ENCODE measurements around the gene GPC5.
"Not testable (repeated sequence)": the region's sequence is repeated elsewhere in the genome, so short reads cannot be mapped to it uniquely, and the experiment has no call there.

GPC5 gene

GRCh38 chr13:91649456-91649855, 251.0 kb downstream of the GPC5 start:
- DNase-seq (ENCODE audit: low read depth), result no peak

GRCh38 chr13:91652404-91653301, 254.2 kb downstream of the GPC5 start:
- no peak for DNase-seq (ENCODE audit: low read depth)

DNA sequence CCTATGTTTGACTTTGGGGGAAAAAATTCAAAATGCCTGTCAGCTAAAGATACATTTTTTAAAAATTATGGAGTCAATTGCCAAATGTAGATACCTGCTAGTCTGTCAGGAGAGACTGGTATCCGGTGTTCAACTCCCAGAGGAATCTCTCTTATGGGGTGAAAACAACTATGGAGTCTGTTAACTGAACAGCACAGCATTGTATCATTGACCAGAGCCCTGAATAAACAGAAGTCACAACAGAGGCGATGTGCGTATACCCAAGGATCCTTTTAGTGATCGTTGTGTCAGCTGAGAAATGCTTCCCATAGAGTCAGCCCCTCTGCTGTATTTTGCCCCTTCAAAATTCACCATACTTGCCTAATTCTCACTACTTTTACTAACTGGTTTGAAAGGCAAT, 257.3 kb downstream of the GPC5 start:
- no peak for DNase-seq (ENCODE audit: low read depth)

- no peak for DNase-seq (ENCODE audit: low read depth)
These were observed 258.9 kb downstream of the GPC5 start for GRCh38 chr13:91657283-91657682.

DNA sequence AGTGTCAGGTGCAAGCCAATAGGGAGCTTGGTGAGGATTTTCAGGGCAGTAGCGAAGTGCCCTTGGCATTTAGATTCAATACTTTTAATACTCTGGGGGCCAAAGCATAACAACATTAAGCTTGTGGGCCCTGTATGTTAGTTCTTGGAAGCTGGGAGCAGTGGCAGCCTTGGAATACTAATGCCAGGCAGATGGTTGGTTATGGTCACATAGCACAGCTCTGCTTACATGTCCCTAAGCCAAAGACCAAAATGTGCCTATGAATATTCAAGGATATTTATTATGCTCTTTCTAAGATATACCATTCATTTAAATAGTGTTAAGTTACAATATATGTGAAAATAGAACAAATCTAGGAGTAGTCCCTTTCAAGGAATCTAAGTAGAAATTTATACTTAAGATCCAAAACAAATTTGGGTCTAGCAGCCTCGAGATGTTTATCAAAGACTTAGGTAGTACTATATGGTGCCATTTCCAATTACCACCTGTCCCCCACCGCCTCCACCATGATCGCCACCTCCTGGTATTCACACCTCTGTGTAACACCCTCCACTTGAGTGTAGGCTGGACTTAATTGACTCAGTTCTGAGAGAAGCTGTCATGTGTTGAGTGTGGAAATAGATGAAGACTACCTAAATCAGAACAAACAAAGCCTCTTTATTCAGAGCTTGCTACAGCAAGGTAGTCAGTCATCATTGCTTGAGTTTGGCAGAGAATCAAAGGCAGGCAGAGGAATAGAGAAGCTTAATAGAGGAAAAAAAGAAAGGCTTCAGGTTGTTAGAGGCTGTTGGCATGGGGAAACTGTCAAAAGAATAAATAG, 261.0 kb downstream of the GPC5 start:
- no peak for DNase-seq (ENCODE audit: low read depth)

DNA sequence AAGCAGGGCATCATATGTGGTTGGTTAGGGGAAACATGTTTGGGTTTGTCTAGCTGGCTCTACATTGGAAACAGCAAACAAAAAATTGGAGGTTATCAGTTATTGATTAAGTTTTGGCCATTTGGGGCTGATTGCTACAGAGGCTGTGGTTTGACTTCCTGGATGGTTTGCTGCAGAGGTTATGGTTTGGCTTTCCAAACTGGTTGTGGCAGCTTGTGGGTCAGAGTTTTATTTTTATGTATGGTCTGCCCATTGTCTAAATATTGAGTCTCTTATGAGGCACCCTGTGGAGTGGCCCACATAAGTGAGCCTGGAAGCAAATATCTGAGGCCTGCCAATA, 261.6 kb downstream of the GPC5 start:
- DNase-seq (ENCODE audit: low read depth), result no peak

DNA sequence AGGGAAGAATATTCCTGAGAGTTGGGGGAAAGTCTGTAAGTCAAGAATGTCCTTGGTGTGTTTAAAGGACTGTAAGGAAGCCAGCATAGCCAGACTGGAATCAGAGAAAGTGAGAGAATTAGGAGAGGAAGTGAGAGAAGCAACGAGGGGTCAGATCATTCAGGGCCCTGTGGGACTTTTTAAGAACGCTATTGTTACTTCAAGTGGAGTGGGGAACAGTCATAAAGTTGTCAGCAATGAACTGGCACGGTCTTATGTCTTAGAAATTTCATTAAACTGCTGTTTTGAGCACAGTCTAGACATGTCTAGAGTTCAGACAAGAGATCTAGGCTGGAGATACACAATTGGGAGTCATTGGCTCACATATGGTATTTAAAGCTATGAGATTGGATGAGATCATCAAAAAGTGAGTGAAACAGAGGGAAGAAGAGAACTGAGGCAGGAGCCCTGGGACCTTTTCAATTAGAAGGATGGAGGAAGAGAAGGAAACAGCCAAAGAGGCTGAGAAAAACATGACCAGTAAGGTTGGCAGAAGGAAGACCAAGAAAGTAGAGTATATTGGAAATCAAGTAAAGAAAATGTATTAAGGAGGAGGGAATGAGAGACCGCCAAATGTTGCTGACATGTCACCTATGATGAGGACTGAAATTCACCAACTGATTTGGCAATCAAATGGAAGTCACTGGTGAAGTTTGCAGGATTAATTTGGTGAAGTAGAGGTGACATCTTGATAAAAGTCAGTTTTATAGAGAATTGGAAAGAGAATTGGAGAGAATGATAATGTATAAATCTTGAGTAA, 263.5 kb downstream of the GPC5 start:
- DNase-seq (ENCODE audit: low read depth), result no peak

DNA sequence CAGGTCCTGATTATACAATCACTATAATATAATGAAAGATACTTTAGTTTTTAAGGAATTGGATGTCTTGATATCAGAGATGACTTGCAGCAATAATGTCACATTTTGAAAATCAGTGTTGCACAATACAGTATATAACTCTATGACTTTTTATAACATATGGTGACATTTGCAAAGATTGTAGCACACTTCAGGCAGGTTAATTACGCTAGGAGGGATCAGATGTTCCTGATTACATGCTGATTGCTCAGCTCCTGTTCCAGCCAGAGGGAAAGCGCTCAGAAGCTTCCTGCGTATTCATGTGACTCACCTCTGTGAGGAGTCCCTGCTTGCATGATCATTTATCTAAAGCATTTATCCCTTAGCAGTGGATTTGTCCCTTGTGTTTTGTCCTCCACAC, 265.6 kb downstream of the GPC5 start:
- DNase-seq (ENCODE audit: low read depth), result no peak

GRCh38 chr13:91667486-91667885, 269.1 kb downstream of the GPC5 start:
- no peak for DNase-seq (ENCODE audit: low read depth)

DNA sequence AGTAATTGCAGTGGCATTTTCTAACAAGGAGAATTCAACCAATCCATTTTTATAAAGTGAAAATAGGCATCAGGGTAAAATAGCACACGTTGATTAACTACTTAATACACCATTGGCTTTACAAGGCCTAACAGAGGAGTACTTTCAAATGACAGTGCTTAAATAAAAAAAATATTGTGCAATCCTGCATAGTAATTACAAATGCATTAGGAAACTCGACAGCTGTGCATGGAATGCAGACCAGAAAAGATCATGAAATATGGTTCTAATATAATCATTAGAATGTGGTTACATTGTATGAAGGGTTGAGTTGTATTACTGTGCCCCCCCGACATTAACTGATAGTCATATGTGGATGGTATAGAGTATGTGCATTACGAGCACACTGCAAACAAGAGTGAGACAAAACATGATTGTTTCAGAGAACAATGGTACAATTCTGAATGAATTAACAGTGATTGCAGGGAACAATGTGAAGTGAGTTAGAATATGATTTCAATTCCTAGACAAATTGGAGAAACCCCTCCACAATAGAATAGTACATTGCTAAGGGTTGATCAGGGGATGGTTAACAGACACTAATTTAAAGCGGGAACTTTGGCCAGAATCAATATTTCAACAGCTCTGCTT, 270.6 kb downstream of the GPC5 start:
- no peak for DNase-seq (ENCODE audit: low read depth)

GRCh38 chr13:91674347-91674746, 275.9 kb downstream of the GPC5 start:
- not testable (repeated sequence) for DNase-seq (ENCODE audit: low read depth)

DNA sequence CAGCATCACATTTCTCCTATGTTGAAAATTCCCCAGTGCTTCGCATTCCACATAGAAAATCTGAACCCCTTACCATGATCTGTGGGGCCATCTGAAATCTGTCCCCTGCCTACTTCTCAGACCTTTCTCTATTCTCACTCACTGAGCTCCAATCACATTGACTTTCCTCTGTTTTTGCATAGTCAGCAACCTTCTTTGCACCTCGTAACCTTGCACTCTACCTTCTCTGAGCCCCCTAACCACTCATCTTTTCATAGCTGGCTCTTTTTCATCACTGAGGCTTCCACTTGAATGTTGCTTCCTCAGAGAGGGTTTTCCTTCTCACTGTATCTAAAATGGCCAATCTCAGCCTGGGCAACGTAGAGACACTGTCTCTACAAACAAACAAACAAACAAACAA, 286.3 kb downstream of the GPC5 start:
- no peak for DNase-seq (ENCODE audit: low read depth)

GRCh38 chr13:91690944-91691343, 292.5 kb downstream of the GPC5 start:
- DNase-seq (ENCODE audit: low read depth), result no peak

DNA sequence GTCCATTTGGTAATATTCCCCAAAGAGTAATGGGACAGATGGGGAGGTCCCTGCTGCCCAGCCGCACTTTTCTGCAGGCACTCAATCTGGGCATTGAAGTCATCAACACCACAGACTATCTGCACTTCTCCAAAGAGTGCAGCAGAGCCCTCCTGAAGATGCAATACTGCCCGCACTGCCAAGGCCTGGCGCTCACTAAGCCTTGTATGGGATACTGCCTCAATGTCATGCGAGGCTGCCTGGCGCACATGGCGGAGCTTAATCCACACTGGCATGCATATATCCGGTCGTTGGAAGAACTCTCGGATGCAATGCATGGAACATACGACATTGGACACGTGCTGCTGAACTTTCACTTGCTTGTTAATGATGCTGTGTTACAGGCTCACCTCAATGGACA, 295.0 kb downstream of the GPC5 start:
- no peak for DNase-seq (ENCODE audit: low read depth)

- DNase-seq (ENCODE audit: low read depth), result no peak
These were observed 299.9 kb downstream of the GPC5 start for GRCh38 chr13:91698308-91698707.

DNA sequence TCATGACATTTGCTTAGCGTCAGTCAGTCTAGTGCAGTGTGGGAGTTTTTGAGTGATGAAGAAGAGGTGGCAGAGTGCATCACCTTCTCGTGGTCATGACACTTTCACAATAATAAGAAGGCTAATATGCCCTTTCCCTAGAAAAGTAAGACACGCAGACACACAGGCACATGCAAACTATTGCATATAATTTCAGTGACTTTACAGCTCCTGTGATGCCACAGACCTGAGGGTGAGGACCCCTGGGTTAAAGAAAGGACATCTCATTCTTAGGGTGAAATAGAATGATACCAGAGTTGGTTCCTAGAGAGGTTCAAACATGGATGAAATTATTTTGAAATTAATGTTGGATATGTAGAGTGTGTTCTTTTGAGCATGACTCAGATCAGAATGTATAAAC, 300.3 kb downstream of the GPC5 start:
- no peak for DNase-seq (ENCODE audit: low read depth)

DNA sequence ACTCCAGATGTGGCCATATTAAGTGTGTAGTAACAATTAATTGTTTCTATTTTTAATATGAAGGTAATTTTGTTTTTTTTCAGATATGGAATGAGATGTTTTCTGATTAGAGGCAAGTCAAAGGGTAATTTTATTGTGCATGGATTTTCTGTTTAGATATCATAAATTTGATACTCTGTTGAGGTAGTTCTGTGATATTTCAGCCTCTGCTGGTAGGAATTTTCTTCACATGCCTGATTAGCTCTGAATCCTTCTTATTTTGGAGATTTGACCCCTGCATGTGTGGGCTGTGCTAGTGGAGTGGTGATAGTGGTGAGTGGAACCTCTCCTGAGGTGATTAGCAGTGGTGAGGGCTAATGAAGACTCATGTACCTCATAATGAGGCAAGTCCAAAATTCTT, 301.4 kb downstream of the GPC5 start:
- no peak for DNase-seq (ENCODE audit: low read depth)

GRCh38 chr13:91701975-91702374, 303.6 kb downstream of the GPC5 start:
- DNase-seq (ENCODE audit: low read depth), result no peak

DNA sequence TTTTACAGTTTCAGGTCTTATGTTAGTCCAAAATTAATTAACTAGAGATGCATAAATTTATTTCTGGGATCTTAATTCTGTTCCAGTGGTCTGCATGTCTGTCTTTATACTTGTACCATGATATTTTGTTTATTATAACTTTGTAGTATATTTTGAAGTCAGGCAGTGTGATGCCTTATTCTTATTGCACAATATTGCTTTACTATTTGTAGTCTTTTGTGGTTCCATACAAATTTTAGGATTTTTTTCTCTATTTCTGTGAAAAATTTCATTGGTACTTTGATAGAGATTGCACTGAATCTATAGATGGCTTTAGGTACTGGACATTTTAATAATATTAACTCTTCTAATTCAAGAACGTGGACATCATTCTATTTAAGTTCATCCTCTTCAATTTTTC, 304.0 kb downstream of the GPC5 start:
- no peak for DNase-seq (ENCODE audit: low read depth)

DNA sequence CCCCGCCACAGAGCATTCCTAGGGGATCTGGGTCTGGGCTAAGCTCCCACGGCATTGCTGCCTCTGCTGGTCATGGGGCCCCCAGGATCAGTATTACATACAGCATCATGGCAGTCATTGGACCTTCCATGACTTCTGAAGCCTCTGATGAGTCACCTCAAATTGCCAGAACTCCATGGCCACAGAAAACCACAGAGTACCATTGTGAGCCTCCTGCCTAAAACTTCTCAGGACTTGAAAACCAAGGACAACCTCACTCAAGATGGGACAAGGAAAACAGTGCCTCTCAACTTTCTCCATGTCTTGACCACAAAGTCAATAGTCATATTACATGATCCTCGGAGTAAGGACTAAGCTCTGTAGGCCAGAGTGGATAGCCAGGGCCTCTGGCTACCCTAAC, 306.0 kb downstream of the GPC5 start:
- no peak for DNase-seq (ENCODE audit: low read depth)

GRCh38 chr13:91708558-91708957, 310.1 kb downstream of the GPC5 start:
- DNase-seq (ENCODE audit: low read depth), result no peak

GRCh38 chr13:91709180-91709579, 310.8 kb downstream of the GPC5 start:
- no peak for DNase-seq (ENCODE audit: low read depth)

All from fibroblast of gingiva (primary cell).